ENCODE results near the gene OSBPL3. TPM values are rescaled to one million over a fixed set of nuclear protein-coding genes. Genes with fewer than 3 reads are reported as not detected.

OSBPL3 gene
- total RNA-seq: 10 to 100 TPM; 44.6 to 45.7 TPM

- Mint-ChIP-seq H3K27ac (peak within 1 kb of the TSS; percentile 89), H3K36me3 (ENCODE audit: low read depth) (peaks cover 9% of the 10 kb centered on the region), H3K9me3 (no peaks in the 10 kb centered on the region), H3K4me1 (ENCODE audit: low read depth) (peaks cover 53% of the 10 kb centered on the region), H3K4me3 (peak within 1 kb of the TSS; percentile 83), H3K27me3 (no peaks in the 10 kb centered on the region)
- TF ChIP-seq CTCF (IDR thresholded peaks at IDR 0.05): peak; percentile 7
- intact Hi-C loops (cut with micrococcal nuclease): loop anchor here (2.0 to 5.0 kb wide), 3 partner anchors 13 to 159 kb away; no protein-coding TSS in a partner anchor
- POLR2A ChIA-PET: interaction anchor here (0.8 to 4.4 kb wide), 16 partner anchors 12 to 406 kb away, joined by 3 to 25 read pairs (median 4); no protein-coding TSS in a partner anchor
- CTCF ChIA-PET: interaction anchor here (0.7 to 7.1 kb wide), 28 partner anchors 13 to 169 kb away, joined by 3 to 72 read pairs (median 4); no protein-coding TSS in a partner anchor
- peak; percentile 90 for ATAC-seq
- peak; percentile 96 for DNase-seq
Observed at GRCh38 chr7:24979863-24980533, at the start of gene OSBPL3. TSS of gene OSBPL3 (minus strand) at chr7:24980178. CDS start at chr7:24892472, 87,706 bp downstream.

GRCh38 chr7:25029075-25029474 is 49.1 kb upstream of the OSBPL3 start:
- H3K4me3 Mint-ChIP-seq: no peak overlapping the region
- peak; percentile 40 for DNase-seq
- ChIA-PET CTCF (interaction anchor here (1.5 to 2.3 kb wide), 3 partner anchors 32 to 217 kb away, joined by 3 to 17 read pairs (median 6); no protein-coding TSS in a partner anchor), POLR2A (interaction anchor here (0.7 to 1.2 kb wide), 2 partner anchors 47 to 108 kb away, joined by 3 to 4 read pairs; no protein-coding TSS in a partner anchor)
- intact Hi-C loops (cut with micrococcal nuclease): loop anchor here (2.0 to 5.0 kb wide), 2 partner anchors 24 to 122 kb away; no protein-coding TSS in a partner anchor
- H3K36me3 Mint-ChIP-seq (ENCODE audit: low read depth): no peaks in the 10 kb centered on the region
- peaks cover 2% of the 10 kb centered on the region for H3K9me3 Mint-ChIP-seq
- peak overlapping the region; percentile 92 for H3K27ac Mint-ChIP-seq
- H3K27me3 Mint-ChIP-seq: no peaks in the 10 kb centered on the region
- peaks cover 42% of the 10 kb centered on the region for H3K4me1 Mint-ChIP-seq (ENCODE audit: low read depth)
- no peak for TF ChIP-seq CTCF (IDR thresholded peaks at IDR 0.05)
- peak; percentile 71 for ATAC-seq

GRCh38 chr7:25028370-25029021 is 48.5 kb upstream of the OSBPL3 start:
- DNase-seq (peak; percentile 48), ATAC-seq (peak; percentile 78)
- H3K27me3 Mint-ChIP-seq: no peaks in the 10 kb centered on the region
- TF ChIP-seq CTCF (IDR thresholded peaks at IDR 0.05): no peak
- no peaks in the 10 kb centered on the region for H3K36me3 Mint-ChIP-seq (ENCODE audit: low read depth)
- CTCF ChIA-PET: interaction anchor here (0.8 to 2.3 kb wide), 6 partner anchors 33 to 216 kb away, joined by 3 to 17 read pairs (median 4); no protein-coding TSS in a partner anchor
- intact Hi-C loops (cut with micrococcal nuclease): loop anchor here (2.0 to 5.0 kb wide), 2 partner anchors 24 to 121 kb away; no protein-coding TSS in a partner anchor
- H3K4me1 Mint-ChIP-seq (ENCODE audit: low read depth): peaks cover 42% of the 10 kb centered on the region
- H3K9me3 Mint-ChIP-seq: peaks cover 2% of the 10 kb centered on the region
- H3K4me3 Mint-ChIP-seq: no peak overlapping the region
- peak overlapping the region; percentile 92 for H3K27ac Mint-ChIP-seq
- POLR2A ChIA-PET: interaction anchor here (0.6 to 1.2 kb wide), 3 partner anchors 41 to 107 kb away, joined by 3 to 4 read pairs (median 3); no protein-coding TSS in a partner anchor

GRCh38 chr7:25026156-25026555 is 46.2 kb upstream of the OSBPL3 start:
- no peaks in the 10 kb centered on the region for H3K36me3 Mint-ChIP-seq (ENCODE audit: low read depth)
- no peaks in the 10 kb centered on the region for H3K27me3 Mint-ChIP-seq
- peaks cover 2% of the 10 kb centered on the region for H3K9me3 Mint-ChIP-seq
- H3K4me1 Mint-ChIP-seq (ENCODE audit: low read depth): peaks cover 36% of the 10 kb centered on the region
- DNase-seq (no peak), ATAC-seq (no peak)
- intact Hi-C loops (cut with micrococcal nuclease): loop anchor here (5.0 kb wide), 1 partner anchor 119 kb away; no protein-coding TSS in a partner anchor
- no peak overlapping the region for H3K27ac Mint-ChIP-seq
- TF ChIP-seq CTCF (IDR thresholded peaks at IDR 0.05): no peak
- no peak overlapping the region for H3K4me3 Mint-ChIP-seq
- POLR2A ChIA-PET: interaction anchor here (0.6 to 0.9 kb wide), 3 partner anchors 11 to 551 kb away, joined by 3 to 4 read pairs (median 3); partner anchors contain the start of gene CYCS
- CTCF ChIA-PET: interaction anchor here (0.8 to 1.7 kb wide), 3 partner anchors 19 to 214 kb away, joined by 4 to 5 read pairs (median 4); no protein-coding TSS in a partner anchor

Measured in activated CD8-positive, alpha-beta T cell treated with anti-CD3 and anti-CD28 coated beads for 36 hours (primary cell).